Measurements from ENCODE around the gene THAP6.
"Not testable (repeated sequence)": the region's sequence is repeated elsewhere in the genome, so short reads cannot be mapped to it uniquely, and the experiment has no call there.

Gene THAP6

GRCh38 chr4:75525910-75526309 lies 11.6 kb downstream of the THAP6 start:
- TF ChIP-seq CTCF (IDR thresholded peaks at IDR 0.05) (no peak), ZFX (IDR thresholded peaks at IDR 0.05; ENCODE audit: borderline replicate concordance) (no peak)
- no peak overlapping the region for H3K27ac ChIP-seq

GRCh38 chr4:75527482-75527881 lies 13.2 kb downstream of the THAP6 start:
- H3K27ac ChIP-seq = no peak overlapping the region
- TF ChIP-seq ZFX (IDR thresholded peaks at IDR 0.05; ENCODE audit: borderline replicate concordance) (no peak), CTCF (IDR thresholded peaks at IDR 0.05) (no peak)

- TF ChIP-seq ZFX (IDR thresholded peaks at IDR 0.05; ENCODE audit: borderline replicate concordance) (no peak), CTCF (IDR thresholded peaks at IDR 0.05) (no peak)
- H3K27ac ChIP-seq = no peak overlapping the region
Measured at GRCh38 chr4:75530556-75531322, 16.5 kb downstream of the THAP6 start.

- H3K27ac ChIP-seq = not testable (repeated sequence)
Measured at GRCh38 chr4:75531536-75532143, 17.4 kb downstream of the THAP6 start.

- H3K27ac ChIP-seq = not testable (repeated sequence)
Measured at GRCh38 chr4:75533339-75533887, 19.1 kb downstream of the THAP6 start.

GRCh38 chr4:75533926-75534325 lies 19.7 kb downstream of the THAP6 start:
- H3K27ac ChIP-seq = not testable (repeated sequence)

- H3K27ac ChIP-seq = not testable (repeated sequence)
Measured at GRCh38 chr4:75537308-75537707, 23.0 kb downstream of the THAP6 start.

- no peak overlapping the region for H3K27ac ChIP-seq
- TF ChIP-seq CTCF (IDR thresholded peaks at IDR 0.05) = no peak
- TF ChIP-seq ZFX (IDR thresholded peaks at IDR 0.05; ENCODE audit: borderline replicate concordance) = no peak
Measured at GRCh38 chr4:75542824-75543223, 28.6 kb downstream of the THAP6 start.

GRCh38 chr4:75544220-75544619 lies 29.9 kb downstream of the THAP6 start:
- H3K27ac ChIP-seq = not testable (repeated sequence)

GRCh38 chr4:75544870-75545269 lies 30.6 kb downstream of the THAP6 start:
- no peak for TF ChIP-seq CTCF (IDR thresholded peaks at IDR 0.05)
- H3K27ac ChIP-seq = no peak overlapping the region
